CD8-positive, alpha-beta memory T cell (primary cell): Measurements from ENCODE around the gene GIPC1. TPM values are rescaled to one million over a fixed set of nuclear protein-coding genes. Genes with fewer than 3 reads are reported as not detected.

ENCODE experiments used
- CTCF ChIA-PET: fragments of 350-600 bp; sonication (Branson Sonifier 250); formaldehyde crosslinking; loops from one replicate; lab custom pipeline; 2021; ENCODE audit warnings: antibody characterized with exemption; lab: Charles Lee
- POLR2A ChIA-PET: fragments of 350-600 bp; sonication (Branson Sonifier 250); formaldehyde crosslinking; loops from one replicate; lab custom pipeline; 2021; ENCODE audit warnings: antibody characterized with exemption; lab: Charles Lee
- DNase-seq, 5 donors: peaks; one replicate each; pipeline versions ENCODE4 v3.0.0 to v3.0.0-alpha.2; 2020 to 2022; ENCODE audit warnings: mixed read lengths in 1 of 5
- H3K27ac ChIP-seq: one replicate; pipeline ENCODE4 v1.7.0; 2013; ENCODE audit warnings: low read depth, mild to moderate bottlenecking, low read length, moderate library complexity
- H3K27me3 ChIP-seq: 2 replicates; pipeline ENCODE4 v1.7.0; 2013; ENCODE audit warnings: low read length, mild to moderate bottlenecking; ENCODE audit not compliant: insufficient read depth, poor library complexity, severe bottlenecking
- H3K36me3 ChIP-seq: 2 replicates; pipeline ENCODE4 v1.7.0; 2013; ENCODE audit warnings: mild to moderate bottlenecking, low read length, moderate library complexity; ENCODE audit not compliant: insufficient read depth
- H3K4me1 ChIP-seq: 2 replicates; pipeline ENCODE4 v1.7.0; 2013; ENCODE audit warnings: mild to moderate bottlenecking, low read length, moderate library complexity; ENCODE audit not compliant: insufficient read depth
- H3K4me3 ChIP-seq: 2 replicates; pipeline ENCODE4 v1.7.0; 2013; ENCODE audit warnings: mild to moderate bottlenecking, low read length
- H3K9me3 ChIP-seq: 2 replicates; pipeline ENCODE4 v1.7.0; 2013; ENCODE audit warnings: mild to moderate bottlenecking, low read length
- H3K27ac Mint-ChIP-seq, 8 donors: one replicate each; pipeline ENCODE4 v1.8.0; 2020 to 2021; ENCODE audit warnings: mixed read lengths in 8 of 8, mild to moderate bottlenecking in 6 of 8, inconsistent platforms in 3 of 8, moderate library complexity in 3 of 8
- H3K27me3 Mint-ChIP-seq, 2 donors: one replicate each; pipeline ENCODE4 v1.8.0; 2020 to 2021; ENCODE audit warnings: mixed read lengths in 2 of 2, mild to moderate bottlenecking in 1 of 2, moderate library complexity in 1 of 2
- H3K36me3 Mint-ChIP-seq, 3 donors: one replicate each; pipeline ENCODE4 v1.8.0; 2020 to 2021; ENCODE audit warnings: mixed read lengths in 3 of 3, inconsistent platforms in 1 of 3, mild to moderate bottlenecking in 1 of 3
- H3K4me1 Mint-ChIP-seq, 3 donors: one replicate each; pipeline ENCODE4 v1.8.0; 2020 to 2021; ENCODE audit warnings: mixed read lengths in 3 of 3, inconsistent platforms in 1 of 3, mild to moderate bottlenecking in 1 of 3
- H3K4me3 Mint-ChIP-seq, 7 donors: one replicate each; pipeline ENCODE4 v1.8.0; 2020 to 2021; ENCODE audit warnings: mixed read lengths in 7 of 7, mild to moderate bottlenecking in 6 of 7, moderate library complexity in 4 of 7, inconsistent platforms in 2 of 7
- H3K9me3 Mint-ChIP-seq, 5 donors: one replicate each; pipeline ENCODE4 v1.8.0; 2020 to 2022; ENCODE audit warnings: mixed read lengths in 5 of 5, mild to moderate bottlenecking in 3 of 5, moderate library complexity in 2 of 5, inconsistent platforms in 1 of 5
- polyA plus RNA-seq: library from polyadenylated mRNA; unstranded; fragments of 300-500 nt; fragmentation: Illumina TruSeq; gene quantifications from one replicate; pipeline ENCODE4 v1.2.3, GENCODE V29; 2021
- total RNA-seq, 2 experiments: library from RNA; stranded (reverse); gene quantifications; one replicate each; pipeline ENCODE4 v1.2.3, GENCODE V29; 2021

The GIPC1 gene
- total and polyA plus RNA-seq, 3 experiments from 2014 or later, result 32.7 to 43.4 (median 36.7) TPM

DNA sequence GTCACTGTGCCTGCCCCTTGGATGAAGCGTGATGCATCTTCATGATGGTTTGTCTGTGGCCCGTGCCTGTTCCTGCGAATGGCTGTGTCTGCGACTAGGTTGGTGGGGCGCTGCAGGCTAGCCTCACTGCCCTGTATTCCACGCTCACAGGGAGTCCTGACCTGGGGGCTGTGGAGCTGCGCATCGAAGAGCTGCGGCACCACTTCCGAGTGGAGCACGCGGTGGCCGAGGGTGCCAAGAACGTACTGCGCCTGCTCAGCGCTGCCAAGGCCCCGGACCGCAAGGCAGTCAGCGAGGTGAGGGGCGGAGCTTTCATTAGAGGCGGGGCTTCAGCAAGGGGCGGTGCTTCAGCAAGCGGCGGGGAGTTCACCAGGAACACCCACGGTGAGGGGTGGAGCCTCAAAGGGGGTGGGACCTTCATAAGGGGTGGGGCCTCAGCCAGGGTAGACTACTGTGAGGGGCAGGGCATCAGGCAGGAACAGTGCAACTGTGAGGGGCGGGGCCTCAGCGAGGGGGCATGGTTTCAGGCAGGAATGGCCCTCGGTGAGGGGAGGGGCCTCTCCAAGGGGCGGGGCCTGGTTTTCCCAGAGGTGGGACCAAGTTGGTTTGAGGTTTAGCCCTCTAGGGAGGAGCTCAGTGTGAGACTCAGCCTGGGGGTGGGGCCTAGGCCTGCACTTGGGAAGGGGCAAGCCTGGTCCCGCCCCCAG is 45.6 kb downstream of the GIPC1 start:
- POLR2A ChIA-PET, result interaction anchor here (0.6 kb wide), 1 partner anchor 82 kb away, joined by 3 read pairs; no protein-coding TSS in a partner anchor
- peaks cover 9 to 21% (median 18%) of the 10 kb centered on the region in 3 donors for H3K4me1 Mint-ChIP-seq
- peaks cover 8 to 82% (median 22%) of the 10 kb centered on the region in 3 donors for H3K36me3 Mint-ChIP-seq
- peak overlapping the region in 5 of 8 donors; percentile 19 to 79 (median 50) for H3K27ac Mint-ChIP-seq
- CTCF ChIA-PET, result interaction anchor here (1.1 kb wide), 1 partner anchor 19 kb away, joined by 3 read pairs; no protein-coding TSS in a partner anchor
- Histone ChIP-seq H3K27ac (no peak overlapping the region), H3K4me3 (no peak overlapping the region), H3K9me3 (no peaks in the 10 kb centered on the region), H3K36me3 (peaks cover 65% of the 10 kb centered on the region), H3K27me3 (no peaks in the 10 kb centered on the region), H3K4me1 (no peaks in the 10 kb centered on the region)
- peaks cover 0 to 1% (median 0%) of the 10 kb centered on the region in 5 donors for H3K9me3 Mint-ChIP-seq
- peak; percentile 36 to 63 (median 51) for DNase-seq
- peaks cover 0 to 1% of the 10 kb centered on the region in 2 donors for H3K27me3 Mint-ChIP-seq
- no peak overlapping the region for H3K4me3 Mint-ChIP-seq

- H3K9me3 ChIP-seq, result no peaks in the 10 kb centered on the region
- peaks cover 68% of the 10 kb centered on the region for H3K36me3 ChIP-seq
- CTCF ChIA-PET, result interaction anchor here (1.2 kb wide), 1 partner anchor 31 kb away, joined by 3 read pairs; no protein-coding TSS in a partner anchor
- POLR2A ChIA-PET, result no interaction called here
- Mint-ChIP-seq H3K4me3 (no peak overlapping the region), H3K27ac (peak overlapping the region in 4 of 8 donors; percentile 42 to 79 (median 59)), H3K9me3 (peaks cover 0 to 1% (median 0%) of the 10 kb centered on the region in 5 donors), H3K27me3 (peaks cover 0 to 1% of the 10 kb centered on the region in 2 donors), H3K36me3 (peaks cover 12 to 81% (median 26%) of the 10 kb centered on the region in 3 donors), H3K4me1 (peaks cover 13 to 27% (median 23%) of the 10 kb centered on the region in 3 donors)
- no peaks in the 10 kb centered on the region for H3K27me3 ChIP-seq
- H3K4me1 ChIP-seq, result no peaks in the 10 kb centered on the region
- H3K4me3 ChIP-seq, result no peak overlapping the region
- no peak overlapping the region for H3K27ac ChIP-seq
- no peak for DNase-seq
Observed at GRCh38 chr19:14449321-14449720, 46.6 kb downstream of the GIPC1 start.

GRCh38 chr19:14446336-14447036 is 49.4 kb downstream of the GIPC1 start:
- Histone ChIP-seq H3K4me1 (peaks cover 9% of the 10 kb centered on the region), H3K36me3 (peaks cover 83% of the 10 kb centered on the region), H3K27ac (no peak overlapping the region), H3K9me3 (no peaks in the 10 kb centered on the region), H3K4me3 (no peak overlapping the region), H3K27me3 (no peaks in the 10 kb centered on the region)
- CTCF ChIA-PET, result interaction anchor here (1.0 to 1.2 kb wide), 4 partner anchors 26 to 65 kb away, joined by 3 to 4 read pairs (median 3); partner anchors contain the start of gene ADGRE5
- H3K4me3 Mint-ChIP-seq, result no peak overlapping the region
- POLR2A ChIA-PET, result interaction anchor here (0.6 kb wide), 2 partner anchors 14 to 510 kb away, joined by 3 read pairs; partner anchors contain the start of gene PKN1
- H3K36me3 Mint-ChIP-seq, result peaks cover 14 to 83% (median 36%) of the 10 kb centered on the region in 3 donors
- peak overlapping the region in 1 of 8 donors; percentile 96 for H3K27ac Mint-ChIP-seq
- peaks cover 0 to 1% of the 10 kb centered on the region in 2 donors for H3K27me3 Mint-ChIP-seq
- DNase-seq, result no peak
- peaks cover 20 to 46% (median 33%) of the 10 kb centered on the region in 3 donors for H3K4me1 Mint-ChIP-seq
- peaks cover 0 to under 1% (median 0%) of the 10 kb centered on the region in 5 donors for H3K9me3 Mint-ChIP-seq

DNA sequence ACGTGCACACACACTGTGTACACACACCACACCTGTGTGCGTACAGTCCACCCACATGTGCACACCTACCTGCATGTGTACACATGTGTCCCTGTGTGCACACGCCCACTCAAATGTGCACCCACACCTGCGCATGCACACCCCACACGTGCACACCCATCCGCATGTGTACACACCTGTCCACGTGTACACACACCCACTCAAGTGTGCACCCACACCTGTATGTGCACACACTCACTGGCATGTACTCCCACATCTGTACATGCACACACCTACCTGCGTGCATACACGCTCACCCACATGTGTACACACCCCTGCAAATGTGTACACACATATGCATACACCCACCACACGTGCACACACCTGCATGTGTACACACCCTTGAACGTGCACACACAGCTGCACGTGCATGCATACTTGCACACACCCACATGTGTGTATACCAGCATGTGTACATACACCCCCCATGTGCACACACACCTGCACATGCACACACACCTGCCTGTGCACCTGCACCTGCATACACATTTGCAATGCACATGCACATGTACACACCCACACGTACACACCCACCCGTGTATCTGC is 52.2 kb downstream of the GIPC1 start:
- peaks cover 63% of the 10 kb centered on the region for H3K36me3 ChIP-seq
- DNase-seq, result no peak
- no peak overlapping the region for H3K4me3 ChIP-seq
- H3K27me3 ChIP-seq, result no peaks in the 10 kb centered on the region
- Mint-ChIP-seq H3K4me3 (no peak overlapping the region), H3K27me3 (no peaks in the 10 kb centered on the region), H3K9me3 (no peaks in the 10 kb centered on the region), H3K27ac (peak overlapping the region in 2 of 8 donors; percentile 55 to 69), H3K36me3 (peaks cover 8 to 72% (median 29%) of the 10 kb centered on the region in 3 donors), H3K4me1 (peaks cover 33 to 56% (median 43%) of the 10 kb centered on the region in 3 donors)
- ChIA-PET POLR2A (no interaction called here), CTCF (no interaction called here)
- peaks cover 33% of the 10 kb centered on the region for H3K4me1 ChIP-seq
- no peaks in the 10 kb centered on the region for H3K9me3 ChIP-seq
- no peak overlapping the region for H3K27ac ChIP-seq

DNA sequence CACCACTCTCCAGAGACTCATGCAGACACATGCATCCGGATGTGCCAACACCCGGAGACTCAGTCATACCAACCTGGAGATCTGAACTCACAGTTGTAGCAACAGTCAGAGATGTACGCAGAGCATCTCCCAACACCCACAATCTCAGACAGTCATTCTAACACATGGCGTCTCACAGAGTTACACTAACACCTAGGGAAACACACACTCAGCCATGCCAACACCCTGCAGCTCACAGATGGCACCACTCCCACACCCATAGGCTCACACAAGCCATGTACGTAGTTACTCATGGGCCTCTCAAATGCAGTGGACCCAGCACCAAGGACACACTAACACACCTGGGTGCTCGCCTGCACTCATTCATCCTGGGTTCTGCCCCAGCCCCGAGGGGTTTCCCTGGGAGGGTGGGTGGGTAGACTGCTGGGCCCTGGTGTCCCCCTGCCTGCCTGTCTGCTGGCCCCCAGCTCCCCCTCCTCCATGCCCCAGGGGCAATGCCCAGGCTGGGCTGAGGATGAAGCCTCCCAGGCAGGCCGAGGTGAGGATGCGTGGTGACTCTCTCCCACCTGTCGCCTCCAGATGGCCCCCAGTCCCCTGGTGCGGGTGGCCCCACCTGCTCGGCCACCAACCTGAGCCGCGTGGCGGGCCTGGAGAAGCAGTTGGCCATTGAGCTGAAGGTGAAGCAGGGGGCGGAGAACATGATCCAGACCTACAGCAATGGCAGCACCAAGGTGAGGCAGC is 52.9 kb downstream of the GIPC1 start:
- no peaks in the 10 kb centered on the region for H3K27me3 ChIP-seq
- no peak overlapping the region for H3K4me3 ChIP-seq
- H3K4me3 Mint-ChIP-seq, result peak overlapping the region in 3 of 7 donors; percentile 26 to 49 (median 28)
- no peak for DNase-seq
- H3K9me3 Mint-ChIP-seq, result no peaks in the 10 kb centered on the region
- peaks cover 8 to 66% (median 26%) of the 10 kb centered on the region in 3 donors for H3K36me3 Mint-ChIP-seq
- H3K27ac ChIP-seq, result no peak overlapping the region
- peaks cover 34 to 55% (median 42%) of the 10 kb centered on the region in 3 donors for H3K4me1 Mint-ChIP-seq
- peak overlapping the region in 5 of 8 donors; percentile 23 to 78 (median 48) for H3K27ac Mint-ChIP-seq
- peaks cover 40% of the 10 kb centered on the region for H3K4me1 ChIP-seq
- H3K36me3 ChIP-seq, result peaks cover 56% of the 10 kb centered on the region
- no peaks in the 10 kb centered on the region for H3K27me3 Mint-ChIP-seq
- CTCF ChIA-PET, result interaction anchor here (0.5 to 0.9 kb wide), 2 partner anchors 11 to 76 kb away, joined by 3 read pairs; no protein-coding TSS in a partner anchor
- H3K9me3 ChIP-seq, result no peaks in the 10 kb centered on the region
- POLR2A ChIA-PET, result no interaction called here

GRCh38 chr19:14441041-14441938 is 54.6 kb downstream of the GIPC1 start:
- H3K9me3 ChIP-seq, result no peaks in the 10 kb centered on the region
- Mint-ChIP-seq H3K4me1 (peaks cover 42 to 66% (median 58%) of the 10 kb centered on the region in 3 donors), H3K36me3 (peaks cover 8 to 51% (median 20%) of the 10 kb centered on the region in 3 donors), H3K27ac (peak overlapping the region in 6 of 8 donors; percentile 47 to 98 (median 81)), H3K27me3 (no peaks in the 10 kb centered on the region), H3K9me3 (no peaks in the 10 kb centered on the region), H3K4me3 (peak overlapping the region; percentile 92 to 99 (median 93))
- H3K4me1 ChIP-seq, result peaks cover 48% of the 10 kb centered on the region
- CTCF ChIA-PET, result interaction anchor here (1.1 kb wide), 1 partner anchor 10 kb away, joined by 3 read pairs; no protein-coding TSS in a partner anchor
- H3K4me3 ChIP-seq, result peak overlapping the region; percentile 75
- POLR2A ChIA-PET, result interaction anchor here (0.6 to 1.5 kb wide), 2 partner anchors 9 to 163 kb away, joined by 3 to 4 read pairs; no protein-coding TSS in a partner anchor
- H3K27me3 ChIP-seq, result no peaks in the 10 kb centered on the region
- H3K36me3 ChIP-seq, result peaks cover 42% of the 10 kb centered on the region
- no peak overlapping the region for H3K27ac ChIP-seq
- no peak for DNase-seq
